Activated naive CD8-positive, alpha-beta T cell treated with anti-CD3 and anti-CD28 coated beads, Interleukin-2, amount 50 U/mL, for 16 hours (primary cell): ENCODE measurements around the gene KIAA1671.

ENCODE experiments used
- DNase-seq: peaks from one replicate; pipeline ENCODE4 v3.0.0-alpha.2; 2020; ENCODE audit warnings: low read depth, low spot score

Gene KIAA1671

DNA sequence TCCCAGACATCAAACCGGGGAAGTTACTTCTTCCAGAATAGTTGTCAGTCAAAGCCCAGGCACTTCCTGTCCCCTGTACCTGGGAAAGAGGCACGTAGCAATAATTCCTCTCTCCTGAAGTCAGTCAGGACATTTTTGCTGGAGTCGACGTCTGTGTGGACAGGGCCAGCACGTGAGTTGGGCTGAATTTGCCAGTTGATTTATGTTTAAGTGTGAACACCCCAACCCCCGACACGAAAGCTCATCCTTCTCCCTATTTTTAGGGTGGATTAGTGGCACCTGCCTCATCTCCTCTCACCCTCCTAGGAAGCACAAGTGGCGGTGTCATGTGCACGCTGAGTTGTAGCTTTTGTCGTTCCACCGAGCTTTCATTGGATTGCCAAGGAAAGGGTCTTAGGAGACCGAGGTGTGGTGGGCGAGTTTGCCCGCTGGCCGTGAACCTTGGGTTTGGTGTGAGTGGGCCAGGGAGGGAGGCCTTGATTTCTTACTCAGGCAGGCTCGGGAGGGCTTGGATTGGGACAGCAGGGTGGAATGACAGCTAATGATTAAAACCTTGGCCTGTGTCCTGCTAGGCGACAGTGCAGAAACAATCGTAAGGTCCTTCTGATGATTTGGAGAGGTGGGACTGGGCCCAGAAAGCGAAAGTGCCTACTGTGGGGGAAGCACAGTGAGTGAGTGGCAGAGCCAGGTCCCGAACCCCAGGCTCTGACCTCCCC lies 160.2 kb downstream of the KIAA1671 start:
- no peak for DNase-seq

DNA sequence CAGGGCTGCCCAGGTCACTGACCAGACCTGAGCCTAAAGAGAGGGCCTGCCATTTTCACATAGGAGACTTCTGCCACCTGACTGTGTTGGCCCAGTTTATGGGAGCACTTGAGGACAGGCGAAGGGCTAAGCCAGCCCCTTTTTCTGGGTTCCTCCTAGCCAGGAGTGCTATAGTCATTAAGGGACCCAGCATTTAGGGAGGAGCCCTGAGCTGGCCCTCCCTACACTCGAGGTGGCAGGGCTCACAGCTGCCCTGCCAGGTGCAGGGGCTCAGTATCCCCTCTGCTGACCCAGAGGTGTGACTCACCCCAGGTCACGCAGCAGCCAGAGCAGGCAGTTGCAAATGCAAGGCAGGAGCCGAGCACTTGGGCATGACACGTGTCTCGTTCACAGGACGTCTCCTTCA lies 160.8 kb downstream of the KIAA1671 start:
- no peak for DNase-seq

DNA sequence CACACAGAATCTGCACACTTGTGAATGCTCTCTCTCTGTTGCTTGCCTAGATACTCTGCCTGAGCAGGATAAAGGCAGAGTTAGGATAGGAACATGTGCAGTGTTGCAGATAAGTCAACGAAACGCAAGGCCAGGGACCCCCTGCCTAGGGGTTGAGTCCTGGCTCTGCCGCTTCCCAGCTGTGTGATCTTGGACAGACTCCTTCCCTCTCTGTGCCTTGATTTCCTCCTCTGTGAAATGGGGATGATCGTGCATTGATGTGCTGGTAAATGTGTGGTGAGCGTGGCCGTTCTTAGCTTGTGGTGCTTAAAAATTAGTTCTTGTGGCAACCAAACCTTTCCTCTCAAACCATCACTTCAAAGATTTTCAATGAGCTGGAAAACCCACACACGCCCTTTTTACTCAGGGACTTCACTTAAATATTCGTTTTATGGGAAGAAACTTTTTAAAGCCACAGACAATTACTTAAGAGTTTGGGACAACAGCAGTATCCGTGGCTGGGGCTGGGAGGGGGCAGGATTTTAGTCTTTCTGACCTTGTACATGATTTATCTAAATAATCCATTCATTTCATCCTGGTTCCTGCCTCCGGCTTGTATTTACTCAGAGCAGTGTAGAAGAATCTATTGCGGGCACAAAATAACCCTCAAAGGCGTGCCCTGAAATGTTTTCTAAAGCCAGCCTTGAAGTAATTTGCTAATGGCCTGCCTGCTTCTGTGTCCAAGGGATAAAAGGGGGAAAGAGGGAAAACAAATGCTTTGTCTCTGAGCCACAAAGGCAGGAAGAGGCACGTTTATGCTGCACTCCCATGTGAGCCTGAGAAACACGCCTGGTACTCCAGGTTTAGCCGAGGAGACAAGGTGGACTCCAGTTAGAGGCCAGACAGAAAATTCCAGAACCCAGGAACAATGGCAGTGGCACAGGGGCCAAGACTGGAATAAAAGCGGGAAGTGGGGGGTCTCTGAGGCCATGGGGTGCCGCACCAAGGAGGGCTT lies 162.2 kb downstream of the KIAA1671 start:
- no peak for DNase-seq

DNA sequence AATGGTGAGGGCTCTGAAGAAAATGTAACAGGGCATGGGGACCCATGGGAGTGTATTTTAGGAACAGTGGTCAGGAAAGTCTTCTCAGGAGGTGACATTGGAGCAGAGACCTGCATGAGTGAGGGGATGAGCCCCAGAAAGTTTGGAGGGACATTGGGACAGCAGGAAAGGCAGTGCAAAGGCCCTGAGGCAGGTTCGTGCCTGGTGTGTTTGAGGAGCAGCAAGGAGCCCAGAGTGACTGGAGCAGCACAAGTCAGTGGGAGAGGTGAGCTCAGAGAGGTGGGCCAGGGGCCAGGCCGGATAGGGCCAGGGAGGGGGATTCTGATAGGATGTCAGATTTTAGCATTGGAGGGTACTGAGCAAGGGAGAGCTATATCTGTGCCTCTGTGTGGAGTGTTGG lies 167.1 kb downstream of the KIAA1671 start:
- no peak for DNase-seq

DNA sequence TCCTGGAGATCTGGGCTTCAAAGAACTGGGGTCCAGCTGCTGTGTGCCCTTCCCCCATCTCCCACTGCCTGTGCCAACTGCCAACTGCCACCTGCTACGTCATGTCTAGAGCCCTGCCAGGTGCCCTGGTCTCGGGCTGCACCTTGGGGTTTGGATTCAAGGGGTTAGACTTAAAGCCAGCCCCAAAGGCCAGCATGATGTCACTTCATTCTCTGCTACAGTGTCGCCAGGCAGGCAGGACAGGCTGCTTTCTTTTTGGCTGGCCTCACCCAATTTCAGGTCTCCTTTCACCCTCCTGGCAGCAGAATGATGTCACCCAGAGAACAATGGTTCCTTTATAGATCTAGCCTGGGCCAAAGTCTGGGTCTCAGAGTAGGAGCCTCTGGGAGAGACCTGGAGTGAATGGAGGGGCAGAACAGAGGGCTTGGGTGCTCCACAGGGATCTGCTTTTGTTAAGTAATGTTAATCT lies 167.6 kb downstream of the KIAA1671 start:
- DNase-seq: no peak

DNA sequence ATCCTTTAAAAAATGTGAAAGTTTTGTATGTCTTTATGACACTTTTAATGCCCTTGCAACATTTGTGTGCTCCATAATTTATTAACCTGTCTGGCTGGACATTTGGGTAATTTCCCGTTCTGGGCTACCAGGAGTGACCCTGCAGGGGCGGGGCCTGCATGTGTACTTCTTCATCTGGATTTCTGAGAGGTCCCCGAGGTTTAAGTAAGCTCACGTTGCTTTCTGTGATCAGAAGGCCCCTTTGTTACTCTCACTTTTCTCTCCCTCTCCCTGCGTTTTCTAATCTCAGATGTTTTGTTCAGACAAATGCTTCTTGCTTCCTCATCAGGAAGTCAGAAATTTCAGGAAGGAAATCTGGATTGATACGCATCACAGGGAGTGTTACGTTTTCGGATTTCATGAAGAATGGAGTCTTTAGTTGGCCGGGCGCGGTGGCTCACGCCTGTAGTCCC lies 168.3 kb downstream of the KIAA1671 start:
- no peak for DNase-seq

DNA sequence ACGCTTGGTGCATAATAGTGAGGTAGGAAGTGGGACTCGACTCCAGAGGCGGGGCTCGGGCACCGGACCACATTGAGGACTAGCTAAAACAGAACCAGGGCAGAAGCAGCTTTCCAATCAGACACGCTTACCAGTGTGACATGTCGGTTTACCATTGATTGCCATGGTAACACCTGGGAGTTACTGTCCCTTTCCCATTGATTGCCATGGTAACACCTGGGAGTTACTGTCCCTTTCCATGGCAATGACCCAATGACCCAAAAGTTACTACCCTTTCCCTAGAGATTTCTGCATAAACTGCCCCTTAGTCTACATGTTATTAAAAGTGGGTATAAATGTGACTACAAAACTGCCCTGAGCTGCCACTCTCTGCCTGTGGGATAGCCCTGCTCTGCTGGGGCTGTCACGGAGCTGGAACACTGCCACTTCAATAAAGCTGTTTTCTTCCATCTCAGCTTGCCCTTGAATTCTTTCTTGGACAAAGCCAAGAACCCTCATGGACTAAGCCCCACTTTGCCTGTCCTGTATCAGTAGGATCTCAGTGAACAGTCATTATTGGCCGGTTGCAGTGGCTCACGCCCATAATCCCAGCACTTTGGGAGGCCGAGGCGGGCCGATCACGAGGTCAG lies 169.7 kb downstream of the KIAA1671 start:
- no peak for DNase-seq

DNA sequence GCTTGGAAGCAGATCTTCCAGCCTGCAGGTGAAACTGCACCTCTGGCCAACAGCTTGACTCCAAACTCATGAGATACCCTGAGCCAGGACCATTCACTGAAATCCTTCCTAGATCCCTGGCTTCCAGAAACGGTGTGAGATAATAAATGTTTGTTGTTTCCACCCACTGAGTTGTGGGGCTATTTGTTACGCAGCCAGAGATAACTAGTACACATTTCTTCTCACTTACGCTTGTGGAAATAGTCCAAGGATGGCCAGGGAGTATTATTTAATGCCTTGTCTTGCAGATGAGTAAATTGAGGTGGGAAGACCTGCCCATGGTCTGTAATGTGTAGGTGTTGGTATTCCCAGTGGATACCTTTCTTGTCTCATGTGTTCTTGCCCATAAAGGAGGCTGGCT lies 171.2 kb downstream of the KIAA1671 start:
- no peak for DNase-seq

DNA sequence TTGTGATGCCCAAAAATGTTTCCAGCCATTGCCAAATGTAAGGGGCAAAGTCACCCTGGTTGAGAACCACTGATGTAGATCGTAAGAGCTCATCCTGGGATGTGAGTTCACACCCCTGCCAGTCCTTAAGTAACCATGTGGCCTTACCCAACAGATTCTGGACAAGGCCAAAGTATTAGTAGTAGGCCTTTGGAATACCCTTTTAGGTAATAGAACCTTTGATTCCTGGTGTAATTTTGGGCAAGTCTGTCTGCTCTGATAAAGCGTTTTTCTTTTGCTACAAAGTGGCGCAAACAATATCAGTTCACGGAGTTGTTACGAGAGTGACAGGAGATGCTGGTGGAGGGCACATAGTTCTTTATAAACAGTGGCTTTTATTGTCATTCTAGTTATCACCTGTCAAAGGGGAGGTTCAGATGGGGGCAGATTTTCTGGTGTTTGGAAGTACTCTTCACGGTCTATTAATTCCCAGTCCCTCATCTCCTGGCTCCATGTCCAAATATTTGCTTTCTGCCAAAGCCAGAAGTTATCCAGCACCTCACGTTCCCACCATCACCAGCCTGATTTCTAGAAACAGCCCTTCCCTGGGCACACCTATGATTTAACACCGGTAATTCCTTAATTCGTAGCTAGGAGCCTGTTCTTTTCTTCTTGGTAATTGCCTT lies 173.3 kb downstream of the KIAA1671 start:
- no peak for DNase-seq

DNA sequence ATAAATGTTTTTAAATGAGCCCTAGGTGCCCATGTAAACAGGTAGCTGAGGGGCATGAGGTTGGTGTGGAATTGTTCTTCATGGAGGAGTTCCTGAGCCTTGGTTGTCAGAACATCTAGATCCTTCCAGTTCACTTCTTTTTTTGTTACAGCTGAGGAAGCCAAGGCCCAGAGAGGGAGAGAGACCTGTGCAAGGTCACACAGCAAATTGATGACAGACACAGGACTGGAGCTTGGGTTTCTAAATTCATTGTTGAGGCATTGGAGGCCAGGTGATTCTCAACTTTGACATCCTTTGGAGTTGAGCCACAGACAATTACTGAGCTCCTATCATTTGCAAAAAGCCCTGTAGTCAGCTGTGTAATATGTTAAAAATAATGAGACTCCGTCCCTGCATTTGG lies 174.0 kb downstream of the KIAA1671 start:
- no peak for DNase-seq

DNA sequence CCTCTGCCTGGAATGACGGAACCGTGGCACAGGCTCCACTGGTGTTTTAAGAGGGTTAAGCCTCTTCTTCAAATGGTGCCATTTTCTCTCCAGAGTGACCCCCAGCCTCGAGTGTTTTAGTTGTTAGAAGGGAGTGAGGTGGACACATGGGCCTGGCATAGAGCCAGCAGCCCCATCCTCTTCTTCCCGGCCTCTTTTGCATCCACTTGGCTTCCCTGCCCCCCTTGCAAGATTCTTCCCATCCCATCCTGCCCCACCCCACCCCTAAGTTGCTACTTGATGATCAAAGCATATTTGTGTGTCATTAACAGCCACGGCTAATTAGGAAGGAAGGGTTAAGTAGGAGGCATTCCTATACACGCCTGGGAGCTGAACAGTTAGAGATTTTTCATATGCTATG lies 174.8 kb downstream of the KIAA1671 start:
- DNase-seq: no peak

DNA sequence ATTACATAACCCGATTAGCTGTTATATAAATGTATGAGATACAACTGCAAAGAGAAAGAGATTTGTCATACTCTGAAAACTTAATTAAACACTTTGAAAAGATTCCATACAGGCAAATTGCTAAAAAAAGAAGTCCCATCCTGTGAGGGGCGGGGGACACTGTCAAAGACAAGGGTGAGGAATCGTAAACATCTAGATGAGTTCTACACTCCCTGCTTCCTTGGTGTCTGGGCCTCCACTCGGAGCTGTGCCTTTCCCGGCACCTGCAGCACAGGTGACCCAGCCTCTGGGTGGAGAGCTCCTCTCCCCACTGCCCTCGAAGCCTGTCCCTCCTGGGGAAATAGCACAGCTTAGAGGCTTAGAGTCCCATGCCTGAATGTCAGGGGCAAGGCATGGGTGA lies 177.9 kb downstream of the KIAA1671 start:
- DNase-seq: no peak

DNA sequence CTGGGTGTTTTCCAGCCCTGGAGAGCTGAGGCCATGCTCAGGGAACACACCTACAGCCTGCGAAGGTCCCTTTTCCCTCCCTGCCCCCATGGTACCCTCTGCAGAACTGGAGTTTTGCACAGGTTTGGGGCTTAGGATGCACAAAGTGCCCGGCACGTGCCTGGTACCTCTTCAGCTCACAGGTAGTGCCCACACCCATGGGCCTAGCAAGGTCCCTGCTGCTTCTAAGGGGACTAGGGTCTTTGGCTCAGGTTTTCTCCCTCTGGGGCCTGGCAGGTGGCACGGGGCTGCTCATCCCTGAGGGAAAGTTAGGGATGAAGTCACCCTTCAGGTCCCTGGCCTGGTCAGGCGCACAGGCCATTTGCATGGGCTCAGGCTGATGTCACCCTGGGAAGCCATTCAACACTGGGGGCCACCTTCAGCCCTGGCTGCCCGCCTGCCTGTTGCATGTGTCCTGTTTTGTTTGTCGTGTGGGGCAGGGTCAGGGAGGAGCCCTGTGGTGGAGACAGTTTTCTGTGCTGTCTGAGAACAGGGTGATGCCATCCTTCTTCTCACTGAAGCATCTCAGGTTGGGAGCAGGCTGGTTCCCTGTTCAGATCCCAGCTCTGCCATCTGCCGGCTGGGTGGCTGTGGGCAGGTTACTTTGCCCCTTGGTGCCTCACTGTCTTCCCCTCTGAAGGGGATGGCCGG lies 178.8 kb downstream of the KIAA1671 start:
- DNase-seq: no peak

DNA sequence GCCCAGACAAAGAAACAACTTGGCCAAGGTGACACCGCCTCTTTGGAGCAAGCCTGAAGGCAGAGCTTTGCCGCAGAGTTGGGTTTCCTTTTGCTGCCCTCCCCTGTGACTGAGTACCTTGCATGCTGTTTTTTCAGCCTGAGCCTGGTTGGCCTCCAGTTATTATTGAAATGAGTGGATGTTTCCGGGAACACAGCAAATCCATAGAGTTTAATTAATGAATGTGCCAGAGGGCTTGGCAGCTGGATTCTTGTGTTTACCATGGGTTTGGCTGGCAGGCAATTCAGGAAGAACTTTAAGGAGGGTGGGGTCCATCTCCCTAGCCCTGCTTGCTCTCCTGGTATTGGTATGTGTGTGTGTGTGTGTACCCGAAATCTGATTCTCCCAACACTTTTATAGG lies 181.5 kb downstream of the KIAA1671 start:
- no peak for DNase-seq

DNA sequence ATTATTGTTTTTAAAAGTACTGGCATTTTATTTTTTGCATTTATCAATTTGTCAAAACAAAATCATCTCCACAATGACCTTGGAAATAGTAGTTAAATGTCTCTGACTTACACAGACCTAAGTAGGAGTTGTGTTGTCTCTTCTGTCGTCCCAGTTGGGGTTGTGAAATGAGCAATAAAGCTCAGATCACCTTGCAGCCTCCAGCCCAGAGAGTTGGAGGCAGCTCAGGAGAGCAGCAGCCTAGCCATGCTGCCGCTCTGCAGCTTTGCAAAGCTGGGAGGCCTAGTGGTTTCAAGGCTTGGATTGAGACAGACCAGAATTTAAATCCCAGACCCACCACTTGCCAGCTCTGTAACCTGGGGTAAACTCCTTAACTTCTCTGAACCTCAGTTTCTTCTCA lies 181.9 kb downstream of the KIAA1671 start:
- no peak for DNase-seq

DNA sequence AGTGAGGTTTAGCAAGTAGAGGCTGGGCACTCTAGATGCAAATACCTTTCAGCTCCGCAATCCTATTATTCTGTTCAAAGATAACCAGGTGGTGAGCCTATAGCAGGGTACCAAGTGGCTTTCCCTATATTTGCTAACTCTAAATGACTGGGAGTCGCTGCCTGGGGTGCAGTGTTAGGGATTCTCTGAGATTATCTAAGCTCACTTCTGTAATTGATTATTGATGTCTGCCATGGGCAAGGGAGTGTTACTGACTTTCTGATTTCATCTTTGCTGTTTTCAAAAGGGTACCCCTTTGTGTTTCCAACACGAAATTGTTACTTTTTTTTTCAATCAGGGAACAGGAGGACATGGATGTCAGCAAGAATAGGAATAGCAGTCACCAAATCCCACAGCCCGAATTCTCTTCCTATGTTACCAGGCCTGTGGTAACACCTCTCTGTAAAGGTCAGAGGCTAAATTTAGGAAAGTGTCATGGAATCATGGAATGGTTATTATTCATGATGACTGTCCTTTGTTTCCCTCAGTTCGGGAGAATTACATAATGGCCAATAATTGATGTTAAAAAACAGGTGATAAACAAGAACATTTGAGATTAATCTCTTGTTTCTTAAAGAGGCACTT lies 184.5 kb downstream of the KIAA1671 start:
- no peak for DNase-seq

DNA sequence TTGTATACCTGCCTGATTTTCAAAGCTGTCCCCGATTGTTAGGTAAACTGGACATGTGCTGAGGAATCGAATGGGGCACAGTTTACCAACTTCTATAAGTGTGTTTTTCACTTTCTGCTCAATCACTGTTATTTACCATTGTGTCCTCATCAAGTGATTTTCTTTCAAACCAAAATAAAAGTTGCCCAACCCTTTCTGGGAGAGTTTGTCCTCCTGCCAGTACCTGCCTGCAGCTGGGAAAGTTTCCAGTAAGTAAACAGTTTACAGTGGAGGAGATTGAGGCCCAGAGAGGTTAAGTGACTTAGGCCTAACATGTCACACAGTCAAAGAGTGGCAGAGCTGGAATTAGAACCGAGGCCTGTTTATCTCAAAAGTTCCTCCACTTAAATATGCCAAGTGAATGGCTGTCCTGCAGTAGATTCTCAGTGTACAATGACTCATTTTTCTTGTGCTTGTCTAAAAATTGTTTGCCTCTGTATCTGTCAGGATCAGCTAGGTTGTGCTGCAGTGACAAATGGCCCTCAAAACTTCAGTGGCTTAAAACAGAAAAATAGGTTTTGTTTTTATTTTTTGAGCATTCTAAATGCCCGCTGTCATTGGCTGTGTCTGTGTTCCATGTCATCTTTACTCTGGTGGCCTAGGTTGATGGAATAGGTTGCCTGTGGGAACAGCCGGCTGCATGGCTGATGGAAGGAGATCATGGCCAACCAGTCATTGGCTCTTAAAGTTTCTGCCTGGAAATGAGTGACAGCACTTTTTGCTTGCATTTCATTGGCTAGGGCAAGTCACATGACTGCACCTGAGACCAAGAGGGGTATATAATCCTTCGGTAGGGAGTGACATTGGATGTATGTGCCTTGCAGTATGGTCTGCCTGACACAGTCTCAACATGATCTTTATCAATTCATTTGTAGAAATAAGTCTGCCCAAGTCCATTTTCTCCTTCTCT lies 185.3 kb downstream of the KIAA1671 start:
- DNase-seq: no peak

DNA sequence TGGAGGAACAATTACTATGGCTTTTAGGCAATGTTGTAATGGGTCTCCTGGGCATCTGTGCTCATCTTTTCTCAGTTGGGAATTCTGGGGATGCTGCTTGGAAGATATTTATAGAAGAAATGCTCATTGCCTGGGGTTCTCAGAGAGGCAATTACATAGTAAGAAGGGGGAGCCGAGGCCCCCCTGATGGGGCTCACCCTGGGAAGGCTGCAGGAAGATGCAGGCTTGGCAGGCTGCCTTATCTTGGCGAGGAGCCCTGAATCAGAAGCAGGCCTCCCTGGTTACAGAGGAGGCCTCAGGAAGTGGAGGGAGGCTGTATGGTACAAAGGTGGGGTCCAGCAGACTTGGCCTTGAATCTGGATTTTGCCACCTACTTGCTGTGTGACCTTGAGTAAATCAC lies 186.5 kb downstream of the KIAA1671 start:
- no peak for DNase-seq

DNA sequence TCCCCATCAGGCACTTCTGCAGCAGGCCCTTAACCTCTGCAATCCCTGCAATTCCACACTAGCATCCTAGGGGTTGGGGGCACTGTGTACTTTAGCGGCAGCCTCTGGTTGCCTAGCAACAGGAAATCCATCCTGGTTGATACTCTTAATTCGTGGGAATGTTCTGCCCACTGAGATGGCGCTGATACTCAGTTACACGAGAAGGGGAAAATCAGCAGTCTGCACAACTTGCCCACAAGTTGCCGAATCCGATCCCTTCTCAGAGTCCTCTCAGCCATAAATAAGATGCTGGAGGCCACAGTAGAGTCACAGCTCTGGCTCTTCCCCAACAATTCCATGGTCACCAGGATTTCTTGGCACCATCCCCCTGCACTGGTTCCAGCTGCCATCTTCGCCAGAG lies 189.6 kb downstream of the KIAA1671 start:
- no peak for DNase-seq
